TTC549 (cell line): Measurements from ENCODE around the gene EML2.
"Not testable (repeated sequence)": the region's sequence is repeated elsewhere in the genome, so short reads cannot be mapped to it uniquely, and the experiment has no call there.

Experiments
- FAIRE-seq: peaks from 2 replicates; lab custom pipeline; 2012; peaks lifted over from hg19 to GRCh38; lab: Jason Lieb, UNC

EML2 gene

DNA sequence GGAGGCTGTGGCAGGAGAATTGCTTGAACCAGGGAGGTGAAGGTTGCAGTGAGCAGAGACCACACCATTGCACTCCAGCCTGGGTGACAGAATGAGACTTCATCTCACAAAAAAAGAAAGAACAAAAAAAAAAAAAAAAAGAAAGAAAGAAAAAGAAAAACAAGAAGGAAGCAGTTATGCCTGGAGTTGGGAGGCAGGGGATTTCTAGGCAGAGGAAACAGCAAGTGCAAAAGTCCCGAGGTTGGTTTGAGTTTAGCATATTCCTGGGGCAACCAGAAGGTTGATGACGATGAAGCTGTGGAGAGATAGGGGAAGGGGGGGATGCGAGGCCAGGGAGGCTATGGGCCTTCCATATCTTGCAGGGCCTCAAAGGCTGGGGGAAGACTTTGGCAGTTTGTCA is 11.5 kb upstream of the EML2 start:
- no peak for FAIRE-seq

DNA sequence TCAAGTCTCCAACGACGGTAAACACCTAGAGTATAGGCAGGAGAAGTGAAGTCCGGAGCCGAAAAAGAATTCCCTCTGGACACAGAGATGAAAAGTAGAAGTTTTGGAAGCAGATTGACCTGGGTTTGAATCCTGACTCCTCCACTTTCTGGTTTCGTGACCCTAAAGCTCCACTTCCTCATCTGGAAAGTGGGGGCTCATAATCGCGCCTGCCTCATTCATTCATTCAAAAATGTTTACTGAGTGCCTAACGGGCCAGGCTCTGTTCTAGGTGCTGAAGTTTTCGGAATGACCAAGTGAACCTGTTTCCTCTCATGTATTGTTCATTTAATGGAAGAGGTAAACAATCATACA is 7.1 kb upstream of the EML2 start:
- FAIRE-seq, result no peak

DNA sequence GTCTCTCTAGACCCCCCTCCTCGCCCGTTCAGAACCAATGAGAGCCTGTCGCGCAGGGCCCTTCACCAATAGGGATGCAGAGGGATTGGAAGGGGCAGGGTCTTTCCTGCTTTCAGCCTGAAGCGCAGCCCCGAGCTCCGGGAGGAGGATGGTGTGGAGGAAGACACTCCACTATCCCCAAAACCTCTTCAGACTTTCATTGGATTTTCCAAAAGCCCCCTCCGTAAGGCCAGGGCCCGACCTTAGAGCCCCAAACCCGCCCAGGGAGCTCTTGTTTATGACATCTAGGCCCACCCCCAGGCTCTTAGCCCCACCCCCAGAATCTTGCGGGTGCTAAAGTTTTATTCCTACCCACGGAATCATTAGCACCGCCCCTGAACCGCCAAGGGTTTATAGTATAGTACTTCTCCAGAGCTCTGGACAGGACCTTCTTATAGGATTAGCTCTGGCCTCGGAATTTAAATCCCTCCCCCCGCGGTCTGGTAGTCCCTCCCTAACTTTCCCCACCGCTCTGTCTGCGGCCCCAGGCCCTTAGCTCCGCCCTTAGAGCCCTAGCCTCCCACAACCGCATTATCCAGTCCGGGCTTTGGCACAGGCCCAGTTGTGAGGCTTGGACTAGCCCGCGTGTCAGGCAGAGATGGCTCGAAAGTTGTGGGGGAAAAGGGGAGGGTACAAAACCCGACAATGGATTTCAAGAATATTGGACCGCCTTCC is 6.6 kb upstream of the EML2 start:
- FAIRE-seq, result peak; percentile 58

DNA sequence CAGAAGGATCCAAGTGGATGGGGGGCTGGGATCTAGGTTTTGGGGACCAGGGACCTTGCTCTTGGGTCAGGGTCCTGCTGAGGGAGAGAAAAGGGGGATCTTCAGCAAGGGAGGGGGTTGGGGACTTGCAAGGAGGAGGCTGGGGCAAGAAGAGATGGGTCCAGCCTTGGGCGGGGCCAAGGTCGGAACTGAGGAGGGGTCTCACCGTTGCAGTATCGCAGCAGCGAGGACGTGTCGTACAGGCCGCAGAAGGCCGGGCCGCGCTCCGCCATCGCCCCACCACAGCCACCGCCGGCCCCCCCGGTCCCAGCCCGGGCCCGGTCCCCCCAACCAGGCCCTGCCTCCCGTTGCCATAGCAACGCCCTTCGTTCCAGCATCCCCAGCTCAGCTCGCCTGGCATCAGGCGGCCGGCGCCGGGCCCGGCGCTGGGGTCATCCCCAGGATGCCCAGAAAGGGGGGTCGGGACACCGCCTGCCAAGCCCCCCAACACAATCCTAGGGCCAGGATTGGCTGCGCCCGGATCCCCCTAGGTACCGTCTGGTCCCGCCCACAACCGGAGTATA is 6.0 kb upstream of the EML2 start:
- no peak for FAIRE-seq

DNA sequence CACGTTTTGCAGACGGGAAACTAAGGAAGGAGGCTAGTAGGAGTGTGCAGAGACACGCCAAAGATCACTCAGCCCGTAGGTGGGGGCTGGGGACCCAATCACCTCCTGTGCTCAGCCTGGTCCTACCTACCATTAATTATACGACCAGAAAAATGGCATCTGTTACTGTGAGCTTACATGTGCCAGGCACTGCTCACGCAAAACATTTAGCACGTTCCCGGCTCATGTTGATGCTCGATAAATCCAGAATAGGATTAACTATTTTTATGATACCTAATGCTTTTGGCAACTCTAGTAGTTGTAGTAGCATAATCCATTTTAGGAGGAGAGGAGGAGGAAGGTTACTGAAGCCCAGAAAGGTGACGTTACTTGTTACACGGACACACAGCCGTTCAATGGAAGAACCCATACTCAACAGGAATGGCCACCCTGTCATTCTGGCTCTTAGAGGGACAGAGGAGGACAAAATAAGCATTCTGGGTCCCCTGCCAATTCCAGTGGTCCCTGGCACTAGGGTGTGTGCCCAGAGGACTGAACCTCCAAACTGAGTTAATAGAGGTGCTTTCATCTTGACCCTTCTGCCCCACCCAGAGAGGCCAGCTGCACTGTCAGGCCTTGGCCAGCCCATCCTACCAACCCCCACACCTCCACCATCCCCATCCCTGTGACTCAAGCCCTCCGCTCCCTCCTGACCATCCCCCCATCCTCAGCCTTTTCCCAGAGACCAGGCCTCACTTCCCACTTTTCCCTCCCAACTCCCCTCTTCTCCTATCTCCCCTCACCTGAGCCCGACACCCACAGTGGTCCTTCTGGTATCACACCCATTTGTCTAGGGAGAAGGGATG is 5.0 kb upstream of the EML2 start:
- FAIRE-seq, result no peak

DNA sequence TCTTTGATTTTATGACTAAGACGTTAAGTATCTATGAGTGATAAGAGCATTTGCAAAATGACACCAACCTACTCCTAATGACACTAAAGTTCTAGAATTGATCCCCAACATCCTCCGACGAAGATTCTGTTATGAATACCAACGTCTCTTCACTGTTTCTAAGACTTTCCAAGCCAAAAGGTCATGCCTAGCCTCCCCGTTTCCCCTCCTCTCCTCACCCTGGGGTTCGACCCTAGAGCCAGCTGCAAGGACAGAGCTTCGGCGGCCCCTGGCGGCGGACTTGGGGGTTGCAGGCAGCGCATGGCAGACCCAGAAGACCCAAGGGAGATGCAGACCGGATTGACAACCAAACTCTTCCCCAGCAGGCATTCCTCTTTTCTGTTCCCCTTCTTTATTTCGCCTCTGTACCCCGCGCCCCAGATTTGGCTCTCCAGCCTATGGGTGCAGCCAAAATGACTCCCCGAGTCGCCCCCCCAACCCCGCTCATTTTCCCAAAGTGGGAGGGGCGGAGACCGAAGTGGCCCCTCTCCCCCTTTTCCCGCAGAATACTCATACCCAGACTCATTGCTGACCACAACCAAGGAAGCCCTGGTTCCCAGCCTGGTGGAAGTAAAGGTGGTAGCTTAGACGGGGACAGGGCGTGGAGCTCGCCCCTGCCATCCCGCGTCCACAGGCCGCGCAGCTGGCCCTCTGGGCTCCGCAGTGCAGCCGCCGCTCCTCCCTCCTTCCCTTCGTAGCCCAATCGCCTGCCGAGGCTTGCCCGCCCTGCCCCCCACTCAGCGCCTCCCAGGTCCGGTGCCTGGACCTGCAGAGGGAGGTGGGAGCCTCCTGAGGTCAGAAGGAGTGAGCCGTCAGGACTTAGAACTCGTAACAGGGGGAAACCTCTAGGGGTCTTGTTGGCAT is 4.1 kb upstream of the EML2 start:
- no peak for FAIRE-seq

DNA sequence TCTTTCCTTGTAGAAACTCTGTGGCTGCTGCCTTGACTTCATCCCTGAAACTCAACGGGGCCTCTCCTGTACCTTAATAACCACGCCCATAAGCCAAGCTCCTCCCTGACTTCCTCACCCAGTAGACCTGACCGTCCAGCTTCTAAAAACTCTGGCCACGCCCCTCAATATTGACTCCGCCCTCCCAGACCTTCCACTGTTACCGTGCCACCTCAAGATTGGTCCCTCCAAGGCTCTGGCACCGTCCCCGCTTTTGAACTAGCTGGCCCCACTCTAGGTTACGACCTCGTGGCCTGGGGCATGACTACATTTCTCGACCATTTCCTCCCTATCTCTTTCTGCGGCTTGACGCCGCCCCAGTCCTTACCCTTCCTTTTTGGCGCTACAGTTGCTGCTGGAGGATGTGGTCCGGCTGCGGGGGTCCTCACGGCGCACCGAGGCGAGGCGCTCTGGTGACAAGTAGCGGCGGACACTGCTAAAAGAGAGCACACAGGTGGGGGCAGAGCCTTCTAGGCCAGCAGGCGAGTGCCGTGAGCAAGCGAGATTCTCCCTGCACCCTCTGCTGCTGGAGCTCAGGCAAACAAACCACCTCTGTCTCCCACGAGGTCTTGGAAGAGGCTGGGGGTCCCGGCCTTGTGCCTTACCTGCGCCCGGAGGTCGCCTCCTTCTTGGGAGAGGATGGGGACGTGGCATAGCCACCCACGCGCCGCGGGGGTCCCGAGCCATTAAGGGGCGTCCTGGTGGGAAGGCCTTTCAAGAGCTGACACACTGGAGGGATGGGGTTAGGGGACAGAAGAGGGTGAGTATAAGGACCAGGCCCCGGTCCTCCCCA is 2.3 kb upstream of the EML2 start:
- FAIRE-seq, result peak; percentile 67

DNA sequence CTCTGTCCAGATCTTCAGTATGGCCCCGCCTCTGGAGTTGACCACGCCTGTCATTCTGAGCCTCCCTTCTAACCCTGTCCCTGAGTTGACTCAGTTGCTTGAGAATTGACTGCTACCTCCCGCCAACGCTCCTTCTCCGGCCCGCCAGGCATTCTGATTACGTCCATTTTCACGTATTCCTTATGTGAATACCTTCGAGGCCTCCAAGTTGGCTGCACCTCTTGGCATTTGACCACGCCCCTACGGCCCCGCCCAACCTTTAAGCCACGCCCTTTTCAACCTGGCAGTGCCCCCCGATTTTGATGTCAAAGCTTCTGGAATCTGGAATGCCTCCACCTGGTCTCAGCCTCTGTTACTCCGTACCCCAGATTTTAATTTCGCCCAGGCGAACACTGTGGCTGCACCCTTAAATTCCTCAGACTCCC is 1.7 kb upstream of the EML2 start:
- FAIRE-seq, result no peak

DNA sequence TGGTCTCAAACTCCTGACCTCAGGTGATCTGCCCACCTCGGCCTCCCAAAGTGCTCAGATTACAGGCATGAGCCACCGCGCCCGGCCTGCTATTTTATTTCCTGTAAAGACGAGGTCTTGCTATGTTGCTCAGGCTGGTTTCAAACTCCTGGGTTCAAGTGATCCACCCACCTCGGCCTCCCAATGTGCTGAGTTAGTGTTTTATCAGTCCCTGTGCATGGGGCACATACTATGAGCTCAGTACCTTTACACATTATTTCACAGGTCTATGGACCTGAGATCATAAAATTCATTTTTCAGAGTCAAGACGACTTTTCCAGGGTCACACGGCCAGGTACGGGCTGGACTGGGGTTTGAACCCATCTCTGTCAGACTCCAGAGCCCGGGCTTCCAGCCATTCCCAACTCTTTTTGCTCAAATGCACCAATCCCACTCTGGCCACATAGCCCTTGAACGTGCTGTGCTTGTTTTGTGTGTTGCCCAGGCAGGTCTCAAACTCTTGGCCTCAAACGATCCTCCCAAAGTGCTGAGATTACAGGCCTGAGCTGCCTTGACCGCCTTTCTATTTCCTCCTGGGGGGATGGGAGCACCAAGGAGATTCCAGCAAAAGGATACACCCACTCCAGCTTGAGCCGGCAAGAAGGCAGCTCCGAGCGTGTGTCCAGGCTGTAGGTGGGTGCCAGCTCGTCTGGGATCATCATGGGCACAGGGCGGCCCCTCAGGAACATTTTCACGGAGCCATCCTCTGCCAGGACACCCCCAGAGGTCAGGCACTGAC is 1.1 kb downstream of the EML2 start:
- no peak for FAIRE-seq

DNA sequence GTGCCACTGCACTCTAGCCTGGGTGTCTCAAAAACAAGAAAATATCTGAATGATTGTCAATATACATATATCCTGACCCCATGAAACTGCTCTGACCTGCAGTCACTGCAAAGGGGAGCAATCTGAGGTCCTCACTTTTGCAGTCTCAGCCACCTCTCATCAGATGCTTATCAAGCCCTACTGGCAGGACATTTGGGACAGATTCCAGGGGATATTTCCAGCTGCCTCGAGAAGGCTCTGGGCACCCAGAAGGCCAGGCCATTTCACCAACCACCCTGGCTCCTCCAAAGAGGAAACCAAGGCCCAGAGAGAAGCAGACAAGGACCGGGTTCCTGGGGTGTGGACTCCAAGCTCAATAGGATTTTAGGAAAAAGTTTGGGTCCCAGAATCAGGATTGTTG is 2.3 kb downstream of the EML2 start:
- no peak for FAIRE-seq

DNA sequence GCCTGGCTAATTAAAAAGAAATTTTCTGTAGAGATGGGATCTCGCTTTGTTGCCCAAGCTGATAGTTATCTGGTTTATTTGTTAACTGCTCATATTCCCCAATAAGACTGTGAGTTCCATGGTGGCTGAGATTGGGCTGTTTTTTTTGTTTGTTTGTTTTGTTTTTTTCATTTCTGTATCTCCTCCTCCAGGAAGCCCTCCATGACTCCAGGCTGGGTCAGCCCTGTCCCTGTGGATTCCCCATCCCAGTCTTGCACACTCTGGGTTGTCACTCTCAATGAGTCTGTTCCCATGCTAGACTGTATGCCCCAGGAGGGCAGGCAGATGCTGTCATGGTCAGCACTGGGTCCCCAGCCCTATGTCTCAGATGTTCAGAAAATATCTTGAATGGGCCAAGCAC is 2.9 kb downstream of the EML2 start:
- FAIRE-seq, result no peak

DNA sequence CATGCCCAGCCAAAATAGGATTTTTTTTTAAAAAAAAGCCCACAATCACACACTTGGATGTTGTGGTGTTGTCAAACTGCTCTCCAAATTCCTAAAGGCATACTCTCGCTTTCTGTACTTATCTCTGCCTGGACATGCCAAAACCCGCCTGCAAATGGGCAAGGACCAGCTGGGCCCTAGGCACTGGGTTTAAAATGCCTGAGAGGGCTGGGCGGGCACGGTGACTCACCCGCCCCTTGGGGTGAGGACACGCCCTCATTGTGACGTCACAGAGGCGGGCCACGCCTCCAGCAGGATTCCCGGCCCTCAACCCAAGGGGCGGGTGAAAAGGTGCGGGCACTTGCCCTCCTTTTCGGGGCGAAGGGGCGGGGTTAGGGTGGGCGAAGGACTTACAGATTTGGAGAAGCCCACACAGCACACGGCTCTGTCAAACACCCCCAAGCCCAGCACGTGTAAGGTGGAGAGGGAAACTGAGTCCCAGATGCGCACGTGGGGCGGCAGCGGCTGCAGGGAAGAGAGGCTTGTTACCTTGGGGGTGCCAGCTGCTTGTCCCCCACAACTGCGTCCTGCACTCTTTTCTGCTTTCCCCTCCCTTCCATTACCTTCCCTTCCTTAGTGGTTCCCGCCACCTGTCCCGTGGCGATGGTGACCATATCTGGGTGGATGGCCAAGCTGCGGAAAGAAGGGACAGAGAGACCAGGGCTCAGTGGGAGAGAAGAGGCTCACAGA is 6.6 kb downstream of the EML2 start:
- FAIRE-seq, result no peak

DNA sequence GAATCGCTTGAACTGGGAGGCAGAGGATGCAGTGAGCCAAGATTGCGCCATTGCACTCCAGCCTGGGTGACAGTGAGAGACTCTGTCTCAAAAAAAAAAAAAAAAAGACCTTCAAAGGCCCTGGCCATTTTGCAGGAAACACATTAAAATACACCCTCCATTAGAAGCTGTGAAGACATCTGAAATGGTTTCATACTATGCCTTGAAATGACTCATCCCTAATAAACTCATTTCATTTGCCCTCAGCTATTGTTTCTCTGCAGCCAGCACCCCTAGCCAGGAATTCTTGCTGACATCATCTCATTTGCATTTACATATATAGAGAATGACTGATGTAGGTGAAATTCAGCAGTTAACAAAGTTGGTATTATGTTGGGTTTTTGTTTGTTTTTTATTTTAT is 8.7 kb downstream of the EML2 start:
- FAIRE-seq, result no peak

DNA sequence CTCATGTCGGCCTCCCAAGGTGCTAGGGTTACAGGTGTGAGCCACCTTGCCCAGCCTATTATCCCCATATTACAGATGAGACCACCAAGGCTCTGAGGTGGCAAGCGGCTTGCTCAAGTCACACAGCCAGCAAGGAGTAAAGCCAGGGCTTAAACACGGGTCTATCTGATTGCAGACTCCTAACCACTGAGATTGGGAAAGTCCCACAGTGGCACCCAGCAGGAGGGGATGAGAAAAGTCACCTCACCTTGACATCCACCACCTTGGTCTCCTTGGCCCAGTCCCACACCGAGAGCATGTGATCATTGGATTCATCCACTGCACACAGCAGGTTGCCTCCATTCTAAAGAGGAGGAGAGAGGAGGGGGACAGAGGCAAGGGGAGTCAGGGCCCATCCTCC is 9.5 kb downstream of the EML2 start:
- FAIRE-seq, result no peak

DNA sequence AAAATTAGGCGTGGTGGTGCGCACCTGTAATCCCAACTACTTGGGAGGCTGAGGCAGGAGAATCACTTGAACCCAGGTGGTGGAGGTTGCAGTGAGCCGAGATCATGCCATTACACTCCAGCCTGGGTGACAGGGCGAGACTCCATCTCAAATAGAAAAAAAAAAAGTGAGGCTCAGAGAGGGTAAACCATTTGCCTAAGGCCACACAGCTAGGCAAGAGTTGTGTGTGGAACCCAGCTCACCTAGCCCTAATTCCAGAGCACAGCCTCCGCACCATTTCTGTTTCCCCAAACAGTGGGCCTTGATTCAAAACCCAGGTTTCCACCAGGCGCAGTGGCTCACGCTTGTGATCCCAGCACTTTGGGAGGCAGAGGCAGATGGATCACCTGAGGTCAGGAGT is 11.0 kb downstream of the EML2 start:
- not testable (repeated sequence) for FAIRE-seq

DNA sequence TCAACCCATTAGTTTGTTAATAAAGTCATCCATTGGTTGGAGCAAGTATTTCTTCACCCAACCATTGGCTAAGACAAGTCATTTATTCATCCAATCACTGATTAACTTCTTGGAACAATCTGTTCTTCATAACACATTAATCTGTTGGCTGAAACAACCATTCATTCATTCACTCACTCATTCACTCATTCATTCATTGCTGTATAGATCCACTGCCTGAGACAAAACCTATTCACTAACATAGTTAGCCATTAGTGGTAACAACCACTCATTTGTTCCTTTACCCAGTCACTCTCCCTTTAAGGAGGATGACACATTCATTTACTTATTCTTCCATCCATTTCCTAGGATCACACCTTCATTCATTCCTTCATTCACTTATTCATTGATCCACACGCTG is 15.2 kb downstream of the EML2 start:
- FAIRE-seq, result no peak

DNA sequence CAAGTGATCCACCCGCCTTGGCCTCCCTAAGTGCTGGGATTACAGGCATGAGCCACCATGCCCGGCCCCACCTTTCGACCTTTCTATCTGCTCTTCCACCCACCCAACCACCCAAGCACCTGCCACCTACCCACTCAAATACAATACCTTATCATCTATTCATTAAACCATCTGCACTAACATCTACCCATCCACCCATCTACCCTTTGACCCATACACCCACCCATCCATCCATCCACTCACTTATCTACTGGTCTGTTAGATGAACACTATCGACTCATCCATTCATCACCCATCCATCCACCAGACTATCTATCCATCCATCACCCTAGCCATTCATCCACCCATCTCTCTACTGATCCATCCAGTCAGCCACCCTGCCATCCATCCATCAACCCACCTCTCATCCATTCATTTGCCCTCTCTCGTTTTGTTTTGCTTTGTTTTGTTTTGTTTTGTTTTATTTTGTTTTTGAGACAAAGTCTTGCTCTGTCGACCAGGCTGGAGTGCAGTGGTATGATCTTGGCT is 17.2 kb downstream of the EML2 start:
- FAIRE-seq, result no peak

DNA sequence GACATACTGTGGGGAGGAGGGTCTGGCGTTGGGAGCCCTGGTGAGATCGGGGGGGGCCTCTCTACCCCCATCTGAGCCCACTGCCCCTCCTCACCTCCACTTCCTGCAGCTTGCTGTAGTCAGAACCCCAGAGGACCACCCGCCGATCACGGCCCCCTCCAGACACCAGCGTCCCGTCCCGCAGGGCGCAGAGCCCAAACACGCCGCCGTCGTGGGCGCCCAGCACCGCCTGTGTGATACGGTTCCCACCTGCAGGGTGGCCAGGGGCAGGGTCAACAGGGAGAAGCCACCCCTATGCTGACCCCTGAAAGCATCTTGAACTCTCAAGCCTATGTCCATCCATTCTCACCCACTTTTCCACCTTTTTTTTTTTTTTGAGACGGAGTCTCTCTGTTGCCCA is 17.8 kb downstream of the EML2 start:
- FAIRE-seq, result no peak

DNA sequence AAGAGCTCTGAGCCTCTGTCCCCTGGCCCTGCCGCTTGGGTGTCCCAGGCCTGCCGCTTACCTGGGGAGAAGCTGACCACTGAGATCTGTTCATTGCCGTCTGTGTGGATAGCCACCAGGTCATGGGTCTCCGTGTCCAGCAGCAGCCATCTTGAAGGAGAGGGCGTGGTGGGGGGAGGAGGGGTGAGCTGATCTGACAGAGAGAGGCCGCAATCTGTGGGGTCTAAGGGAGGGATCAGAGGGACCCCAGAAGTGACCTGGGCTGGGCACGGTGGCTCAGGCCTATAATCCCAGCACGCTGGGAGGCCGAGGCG is 22.5 kb downstream of the EML2 start:
- FAIRE-seq, result no peak
